ENCODE data around the gene UBE2G2.

The UBE2G2 gene

GRCh38 chr21:44814498-44815023, 12.9 kb upstream of the UBE2G2 start:
- DNase-seq, result no peak

- DNase-seq, result no peak
Observed at GRCh38 chr21:44813727-44814126, 12.1 kb upstream of the UBE2G2 start.

- DNase-seq, result no peak
Observed at GRCh38 chr21:44813149-44813548, 11.5 kb upstream of the UBE2G2 start.

- DNase-seq, result no peak
Observed at GRCh38 chr21:44812640-44813039, 11.0 kb upstream of the UBE2G2 start.

GRCh38 chr21:44810779-44811178, 9.2 kb upstream of the UBE2G2 start:
- no peak for DNase-seq

- no peak for DNase-seq
Observed at GRCh38 chr21:44805859-44806258, 4.2 kb upstream of the UBE2G2 start.

GRCh38 chr21:44805226-44805625, 3.6 kb upstream of the UBE2G2 start:
- no peak for DNase-seq

GRCh38 chr21:44804762-44805161, 3.1 kb upstream of the UBE2G2 start:
- DNase-seq, result no peak

GRCh38 chr21:44803651-44804050, 2.0 kb upstream of the UBE2G2 start:
- DNase-seq, result no peak

- no peak for DNase-seq
Observed at GRCh38 chr21:44802396-44803153, 955 bp upstream of the UBE2G2 start.

GRCh38 chr21:44800971-44801467, 601 bp downstream of the UBE2G2 start:
- DNase-seq, result peak; percentile 55

- peak; percentile 14 for DNase-seq
Observed at GRCh38 chr21:44800103-44800502, 1.5 kb downstream of the UBE2G2 start.

- DNase-seq, result no peak
Observed at GRCh38 chr21:44799646-44800045, 2.0 kb downstream of the UBE2G2 start.

GRCh38 chr21:44797775-44798174, 3.8 kb downstream of the UBE2G2 start:
- DNase-seq, result no peak

- no peak for DNase-seq
Observed at GRCh38 chr21:44795342-44795741, 6.3 kb downstream of the UBE2G2 start.

- DNase-seq, result no peak
Observed at GRCh38 chr21:44793592-44794374, 7.8 kb downstream of the UBE2G2 start.

- DNase-seq, result peak; percentile 71
Observed at GRCh38 chr21:44792702-44793591, 8.7 kb downstream of the UBE2G2 start.

- DNase-seq, result no peak
Observed at GRCh38 chr21:44791993-44792392, 9.6 kb downstream of the UBE2G2 start.

- DNase-seq, result no peak
Observed at GRCh38 chr21:44791246-44791645, 10.4 kb downstream of the UBE2G2 start.

GRCh38 chr21:44790368-44790767, 11.3 kb downstream of the UBE2G2 start:
- no peak for DNase-seq

- DNase-seq, result no peak
Observed at GRCh38 chr21:44789880-44790279, 11.7 kb downstream of the UBE2G2 start.

GRCh38 chr21:44785620-44786335, 15.8 kb downstream of the UBE2G2 start:
- DNase-seq, result no peak

Data from CD4-positive, alpha-beta T cell treated with Interleukin-10 for 1 hour (primary cell).